Measurements from ENCODE around the gene ADAM19.

- no peak for TF ChIP-seq POLR2A (IDR thresholded peaks at IDR 0.05)
- TF ChIP-seq CTCF (IDR thresholded peaks at IDR 0.05) = no peak
Measured at GRCh38 chr5:157584628-157585027, 9.1 kb upstream of the ADAM19 start.

Data from body of pancreas (tissue), 4 donors.